Left ventricle myocardium inferior (tissue), 1 donor: ENCODE measurements around the gene GCG. TPM values are rescaled to one million over a fixed set of nuclear protein-coding genes. Genes with fewer than 3 reads are reported as not detected.
A peak's percentile ranks its signal among the peaks of the same experiment; 100 is the strongest.

ENCODE experiments used
- DNase-seq: peaks from one replicate; pipeline ENCODE4 v3.0.0-alpha.2; 2020
- H3K27ac ChIP-seq: fragments of 200-600 bp; replicated peaks from 2 replicates; pipeline ENCODE4 v1.8.0; 2021
- H3K27me3 ChIP-seq: fragments of 200-600 bp; 2 replicates; pipeline ENCODE4 v1.8.0; 2021; ENCODE audit warnings: low read depth
- H3K36me3 ChIP-seq: fragments of 200-600 bp; 2 replicates; pipeline ENCODE4 v1.8.0; 2021
- H3K4me1 ChIP-seq: fragments of 200-600 bp; 2 replicates; pipeline ENCODE4 v1.8.0; 2021
- H3K4me3 ChIP-seq: fragments of 200-600 bp; 2 replicates; pipeline ENCODE4 v1.8.0; 2021; ENCODE audit warnings: mild to moderate bottlenecking, moderate library complexity
- H3K9me3 ChIP-seq: fragments of 200-600 bp; replicated peaks from 2 replicates; pipeline ENCODE4 v1.8.0; 2021
- intact Hi-C: fragments of 100-400 bp; cut with micrococcal nuclease; formaldehyde crosslinking; loops from one replicate; pipeline ENCODE4 v1.11.0; 2022
- total RNA-seq: library from RNA; stranded (reverse); fragmentation: NEBNext Ultra II Directional; extraction: Animal tissue kit (Norgen Biotek cat#: 25700); gene quantifications from one replicate; pipeline ENCODE4 v1.2.1, GENCODE V29; 2021
- TF ChIP-seq, protein P1 (sequence below): fragments of 200-600 bp; IDR thresholded peaks from 2 replicates; pipeline ENCODE4 v1.8.0; 2021; ENCODE audit warnings: antibody characterized with exemption, mild to moderate bottlenecking, borderline replicate concordance
- donor health status: DM: no; HTN: yes; CAD: no; lungs with severe emphysema.

The GCG gene
- total RNA-seq, 1 donor from 2014 or later, result not detected

DNA sequence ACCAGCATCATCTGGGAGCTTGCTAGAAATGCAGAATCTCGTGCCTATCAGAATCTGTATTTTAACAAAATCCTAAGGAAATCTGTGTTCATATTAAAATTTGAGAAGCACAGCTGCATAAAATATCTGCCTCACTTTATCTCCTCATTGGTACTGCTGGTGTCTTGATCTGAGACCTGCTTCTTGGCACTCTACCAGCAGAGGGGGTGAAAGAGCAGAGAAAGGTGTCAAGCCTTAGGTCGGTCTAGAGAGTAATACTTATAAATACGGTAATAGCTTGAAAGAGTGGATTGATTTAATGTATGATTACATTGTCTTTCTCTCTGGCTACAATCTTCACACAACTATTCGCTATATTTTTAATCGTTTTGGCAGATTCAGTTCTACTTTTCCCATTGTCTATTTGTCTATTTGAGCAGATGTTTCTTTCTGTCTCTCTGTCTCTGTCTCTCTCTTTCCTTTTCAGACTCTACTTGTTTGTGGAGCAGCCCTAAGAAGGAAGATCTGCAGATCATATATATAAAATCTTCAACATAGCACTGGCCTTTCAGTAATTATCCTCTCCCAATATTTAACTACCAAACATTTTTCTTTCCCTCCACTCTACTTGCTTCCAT lies 1.7 kb upstream of the GCG start:
- H3K9me3 ChIP-seq, result no peaks in the 10 kb centered on the region
- DNase-seq, result no peak
- H3K4me3 ChIP-seq, result no peak overlapping the region
- intact Hi-C loops, result no loop called here
- H3K27me3 ChIP-seq, result no peaks in the 10 kb centered on the region
- H3K36me3 ChIP-seq, result no peaks in the 10 kb centered on the region
- H3K27ac ChIP-seq, result no peak overlapping the region
- no peaks in the 10 kb centered on the region for H3K4me1 ChIP-seq
- TF ChIP-seq, protein P1, sequence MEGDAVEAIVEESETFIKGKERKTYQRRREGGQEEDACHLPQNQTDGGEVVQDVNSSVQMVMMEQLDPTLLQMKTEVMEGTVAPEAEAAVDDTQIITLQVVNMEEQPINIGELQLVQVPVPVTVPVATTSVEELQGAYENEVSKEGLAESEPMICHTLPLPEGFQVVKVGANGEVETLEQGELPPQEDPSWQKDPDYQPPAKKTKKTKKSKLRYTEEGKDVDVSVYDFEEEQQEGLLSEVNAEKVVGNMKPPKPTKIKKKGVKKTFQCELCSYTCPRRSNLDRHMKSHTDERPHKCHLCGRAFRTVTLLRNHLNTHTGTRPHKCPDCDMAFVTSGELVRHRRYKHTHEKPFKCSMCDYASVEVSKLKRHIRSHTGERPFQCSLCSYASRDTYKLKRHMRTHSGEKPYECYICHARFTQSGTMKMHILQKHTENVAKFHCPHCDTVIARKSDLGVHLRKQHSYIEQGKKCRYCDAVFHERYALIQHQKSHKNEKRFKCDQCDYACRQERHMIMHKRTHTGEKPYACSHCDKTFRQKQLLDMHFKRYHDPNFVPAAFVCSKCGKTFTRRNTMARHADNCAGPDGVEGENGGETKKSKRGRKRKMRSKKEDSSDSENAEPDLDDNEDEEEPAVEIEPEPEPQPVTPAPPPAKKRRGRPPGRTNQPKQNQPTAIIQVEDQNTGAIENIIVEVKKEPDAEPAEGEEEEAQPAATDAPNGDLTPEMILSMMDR, result peak; percentile 51

GRCh38 chr2:162149940-162150339 lies 2.1 kb downstream of the GCG start:
- H3K27ac ChIP-seq, result no peak overlapping the region
- TF ChIP-seq, protein P1, result no peak
- H3K27me3 ChIP-seq, result no peaks in the 10 kb centered on the region
- no peak for DNase-seq
- H3K4me1 ChIP-seq, result no peaks in the 10 kb centered on the region
- intact Hi-C loops, result no loop called here
- H3K9me3 ChIP-seq, result no peaks in the 10 kb centered on the region
- H3K4me3 ChIP-seq, result no peak overlapping the region
- H3K36me3 ChIP-seq, result no peaks in the 10 kb centered on the region

DNA sequence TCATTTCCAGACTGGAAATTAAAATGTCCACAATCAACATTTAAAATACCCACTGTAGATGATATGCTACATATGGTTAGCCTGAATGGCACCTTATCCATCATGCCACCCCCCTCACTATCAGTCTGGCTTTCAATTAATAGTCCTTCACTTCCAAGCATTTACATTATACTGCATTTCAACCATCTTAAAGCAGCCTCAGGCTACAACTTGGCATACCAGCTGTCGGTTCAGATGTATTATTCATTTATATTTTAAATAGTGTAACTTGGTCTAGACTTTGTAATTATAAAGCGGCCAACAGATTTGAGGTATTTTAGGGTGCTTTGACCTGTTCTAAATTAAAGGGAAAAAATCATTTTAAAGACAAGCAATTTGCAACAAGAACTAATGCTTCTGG lies 2.6 kb downstream of the GCG start:
- intact Hi-C loops, result no loop called here
- Histone ChIP-seq H3K9me3 (no peaks in the 10 kb centered on the region), H3K4me3 (no peak overlapping the region), H3K4me1 (no peaks in the 10 kb centered on the region), H3K27ac (no peak overlapping the region), H3K36me3 (no peaks in the 10 kb centered on the region), H3K27me3 (no peaks in the 10 kb centered on the region)
- no peak for DNase-seq
- TF ChIP-seq, protein P1, result no peak

- intact Hi-C loops, result no loop called here
- TF ChIP-seq, protein P1, result no peak
- no peak for DNase-seq
- Histone ChIP-seq H3K27ac (no peak overlapping the region), H3K4me1 (no peaks in the 10 kb centered on the region), H3K9me3 (no peaks in the 10 kb centered on the region), H3K4me3 (no peak overlapping the region), H3K36me3 (no peaks in the 10 kb centered on the region), H3K27me3 (no peaks in the 10 kb centered on the region)
These were observed 3.1 kb downstream of the GCG start for GRCh38 chr2:162148956-162149355.

GRCh38 chr2:162143969-162144368 lies 8.1 kb downstream of the GCG start:
- Histone ChIP-seq H3K27ac (no peak overlapping the region), H3K9me3 (no peaks in the 10 kb centered on the region), H3K27me3 (no peaks in the 10 kb centered on the region), H3K4me1 (no peaks in the 10 kb centered on the region), H3K36me3 (no peaks in the 10 kb centered on the region), H3K4me3 (no peak overlapping the region)
- TF ChIP-seq, protein P1, result no peak
- intact Hi-C loops, result no loop called here
- no peak for DNase-seq

DNA sequence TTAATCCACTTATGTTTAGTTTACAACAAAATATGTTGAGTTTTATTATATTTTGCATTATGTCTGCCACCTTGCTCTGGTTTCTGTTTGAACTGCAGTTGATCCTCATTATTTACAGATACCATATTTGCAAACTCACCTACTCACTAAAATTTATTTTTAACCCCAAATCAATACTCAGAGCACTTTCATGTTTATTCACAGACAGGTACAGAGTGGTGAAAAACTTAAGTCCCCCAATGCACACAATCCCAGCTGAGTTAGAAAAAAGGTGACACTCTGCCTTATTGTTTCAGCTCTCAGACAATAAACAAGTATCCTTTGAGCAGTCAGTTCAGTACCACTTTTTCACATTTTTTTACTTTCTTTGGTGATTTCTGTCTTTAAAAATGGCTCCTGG lies 13.7 kb downstream of the GCG start:
- Histone ChIP-seq H3K4me3 (no peak overlapping the region), H3K4me1 (no peaks in the 10 kb centered on the region), H3K27ac (no peak overlapping the region), H3K36me3 (no peaks in the 10 kb centered on the region), H3K9me3 (no peaks in the 10 kb centered on the region), H3K27me3 (peaks cover 7% of the 10 kb centered on the region)
- DNase-seq, result no peak
- TF ChIP-seq, protein P1, result no peak
- intact Hi-C loops, result no loop called here
